Ramos (cell line): Measurements from ENCODE around the gene GAS7.

ENCODE experiments used
- in situ Hi-C: fragments of 300-500 bp; cut with MboI; formaldehyde crosslinking; loops from one replicate; pipeline ENCODE4 v1.14.3; 2022; ENCODE audit warnings: low sequenced_read_pairs; ENCODE audit not compliant: unreplicated experiment

The GAS7 gene

DNA sequence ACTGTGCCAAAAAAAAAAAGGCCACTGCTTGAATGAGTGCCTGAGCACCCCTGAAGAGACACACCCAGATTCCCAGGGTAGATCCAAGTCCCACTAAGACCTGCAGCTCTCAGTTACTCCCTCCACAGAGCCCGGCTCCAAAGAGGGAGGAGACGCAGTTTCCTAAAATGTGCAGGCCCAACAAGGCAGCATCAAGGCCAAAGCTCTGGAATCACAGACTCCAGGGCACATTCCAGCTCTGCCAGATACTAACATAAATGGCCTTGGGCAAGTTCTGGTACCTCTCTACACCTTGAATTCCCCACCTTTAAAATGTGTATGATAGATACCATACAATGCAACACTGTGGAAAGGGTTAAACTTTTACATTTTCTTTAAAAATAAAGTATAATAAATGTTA lies 57.0 kb downstream of the GAS7 start:
- in situ Hi-C loops, result no loop called here

DNA sequence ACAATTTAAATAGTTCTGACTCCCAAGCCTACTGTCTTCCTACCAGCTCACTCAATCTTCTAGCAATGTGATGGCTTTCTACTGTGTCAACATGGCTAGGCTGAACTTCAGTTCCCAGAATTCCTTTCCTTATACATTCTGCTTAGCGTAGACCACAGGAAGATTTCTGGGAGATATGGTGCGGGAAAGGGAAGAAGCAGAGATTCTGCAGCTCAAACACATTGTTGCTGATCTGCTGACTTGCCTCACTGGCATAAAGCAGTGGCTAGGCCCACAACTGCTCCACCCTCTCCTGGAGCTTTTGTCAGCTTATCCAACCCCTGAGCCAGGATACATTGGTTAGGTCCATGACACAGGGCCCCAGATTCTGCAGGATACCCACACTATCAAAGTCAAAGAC lies 58.8 kb downstream of the GAS7 start:
- in situ Hi-C loops, result no loop called here

DNA sequence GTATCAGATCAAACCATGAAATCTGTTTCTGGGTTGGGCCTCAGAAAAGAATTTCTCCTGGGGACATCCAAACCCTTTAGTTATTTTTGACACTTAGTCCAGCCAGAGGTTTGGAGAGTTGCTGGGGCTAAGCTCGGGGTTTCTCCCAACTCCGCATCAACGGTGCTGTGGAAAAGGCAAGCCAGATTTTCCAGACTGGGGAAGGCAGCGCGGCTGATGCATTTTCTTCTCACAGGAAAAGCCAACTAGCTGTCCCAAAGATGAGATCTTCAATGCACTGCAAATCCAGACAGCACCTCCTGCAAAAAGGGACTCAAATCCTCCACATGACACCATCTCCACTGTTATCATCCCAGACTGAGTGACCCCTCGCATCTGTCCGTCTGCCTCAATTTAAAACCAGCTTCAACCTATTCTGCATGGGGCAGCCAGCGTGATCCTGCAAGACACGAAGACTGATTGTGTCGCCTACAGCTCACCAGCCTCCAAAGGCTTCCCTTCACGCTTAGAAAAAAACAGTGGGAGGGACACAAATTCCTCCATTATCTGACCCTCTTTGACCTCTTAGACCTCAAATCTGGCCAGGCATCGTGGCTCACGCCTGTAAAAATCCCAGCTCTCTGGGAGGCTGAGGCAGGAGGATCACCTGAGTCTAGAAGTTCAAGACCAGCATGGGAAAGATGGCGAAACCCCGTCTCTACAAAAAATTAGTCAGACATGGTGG lies 62.0 kb downstream of the GAS7 start:
- in situ Hi-C loops, result no loop called here

- in situ Hi-C loops, result no loop called here
Observed at GRCh38 chr17:10135539-10136257, 62.7 kb downstream of the GAS7 start.

- in situ Hi-C loops, result no loop called here
Observed at GRCh38 chr17:10130677-10131076, 67.7 kb downstream of the GAS7 start.

- in situ Hi-C loops, result no loop called here
Observed at GRCh38 chr17:10130263-10130662, 68.1 kb downstream of the GAS7 start.

- in situ Hi-C loops, result no loop called here
Observed at GRCh38 chr17:10127819-10128425, 70.5 kb downstream of the GAS7 start.

- in situ Hi-C loops, result no loop called here
Observed at GRCh38 chr17:10126616-10127501, 71.5 kb downstream of the GAS7 start.

- in situ Hi-C loops, result no loop called here
Observed at GRCh38 chr17:10126276-10126615, 72.2 kb downstream of the GAS7 start.

GRCh38 chr17:10125531-10126275 lies 72.7 kb downstream of the GAS7 start:
- in situ Hi-C loops, result no loop called here

- in situ Hi-C loops, result no loop called here
Observed at GRCh38 chr17:10123093-10123492, 75.3 kb downstream of the GAS7 start.

- in situ Hi-C loops, result no loop called here
Observed at GRCh38 chr17:10121971-10122707, 76.3 kb downstream of the GAS7 start.

DNA sequence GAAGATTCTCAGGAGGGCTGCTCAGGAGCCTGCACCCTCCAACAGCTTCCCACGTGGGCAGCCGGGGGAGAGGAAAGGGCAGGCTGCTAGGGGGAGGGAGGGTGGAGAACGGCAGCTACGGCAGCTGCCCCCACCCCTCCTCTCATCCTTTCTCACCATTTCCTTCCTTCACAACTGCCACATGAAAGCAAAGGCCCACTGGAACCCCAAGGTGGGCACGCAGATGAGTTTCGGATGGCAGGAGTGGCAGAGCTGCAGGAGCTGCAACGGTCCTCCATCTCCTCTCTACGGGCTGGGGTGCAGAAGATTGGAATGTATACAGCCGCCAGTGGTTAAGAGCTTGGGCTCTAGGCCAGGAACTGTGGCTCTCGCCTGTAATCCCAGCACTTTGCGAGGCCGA lies 77.7 kb downstream of the GAS7 start:
- in situ Hi-C loops, result no loop called here

GRCh38 chr17:10120109-10120485 lies 78.3 kb downstream of the GAS7 start:
- in situ Hi-C loops, result no loop called here

DNA sequence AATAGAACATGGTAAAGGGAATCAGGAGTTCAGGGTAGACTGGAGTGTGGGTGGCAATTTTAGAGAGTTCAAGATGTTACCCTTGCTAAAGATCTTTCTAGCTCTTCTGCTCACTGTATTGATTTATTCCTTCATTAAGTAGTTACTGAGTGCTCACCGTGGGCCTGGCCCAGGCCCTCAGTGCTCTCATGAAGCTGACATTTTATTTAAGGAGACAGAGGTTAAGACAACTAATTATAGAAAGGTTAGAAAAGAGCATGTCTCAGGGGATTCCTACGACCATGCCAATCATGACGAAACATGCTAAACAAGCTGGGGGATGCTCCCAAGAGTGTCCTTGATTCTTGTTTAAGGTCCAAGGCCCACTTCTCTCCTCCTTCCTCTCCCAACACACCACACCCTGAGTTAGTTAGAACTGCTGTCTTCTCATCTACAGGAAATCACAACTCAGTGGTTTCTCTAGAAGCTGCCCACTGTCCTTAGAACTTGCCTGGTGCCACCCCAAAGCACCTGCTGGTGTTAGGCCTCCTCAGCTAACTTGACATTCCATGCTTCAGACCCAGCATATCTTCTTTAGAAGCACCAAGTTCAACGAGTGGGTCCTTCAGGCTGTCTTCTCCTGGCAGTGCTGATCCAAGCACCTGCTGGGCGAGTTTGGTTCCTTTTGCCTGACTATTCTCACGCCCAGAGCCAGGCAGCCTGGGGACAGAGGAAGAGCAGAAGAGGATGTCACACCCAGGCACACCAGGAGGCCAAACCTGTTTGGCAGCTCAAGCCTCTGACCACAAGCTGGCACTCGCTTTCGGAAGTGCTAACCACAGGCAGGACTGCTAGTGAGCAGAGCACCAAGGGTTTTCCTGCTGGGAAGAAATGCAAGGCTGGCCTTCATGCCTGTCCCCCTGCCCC lies 79.0 kb downstream of the GAS7 start:
- in situ Hi-C loops, result no loop called here

DNA sequence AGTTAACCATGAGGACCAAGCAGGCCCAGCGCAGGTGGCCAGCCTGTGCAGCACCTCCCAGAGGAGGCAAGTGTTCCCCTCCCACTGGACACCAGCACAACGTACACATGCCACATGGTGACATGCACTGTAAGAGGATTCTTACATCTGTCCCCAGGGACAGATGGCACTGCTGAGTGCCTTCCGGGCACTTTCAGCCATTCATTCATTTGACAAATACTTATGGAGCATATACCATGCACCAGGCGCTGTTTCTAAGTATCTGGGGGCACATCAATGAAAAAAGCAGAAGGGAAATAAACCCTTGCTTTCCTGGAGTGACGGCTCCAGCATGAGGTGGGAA lies 79.6 kb downstream of the GAS7 start:
- in situ Hi-C loops, result no loop called here

GRCh38 chr17:10117581-10118001 lies 80.8 kb downstream of the GAS7 start:
- in situ Hi-C loops, result no loop called here

GRCh38 chr17:10116753-10117420 lies 81.5 kb downstream of the GAS7 start:
- in situ Hi-C loops, result no loop called here
